A673 (cell line): Measurements from ENCODE around the gene ZG16.

ENCODE experiments used
- CTCF ChIP-seq: fragments of 300-800, 200-600 bp; sonication (generic); conservative IDR thresholded peaks from 2 replicates; pipeline ENCODE4 v1.5.1; 2017; ENCODE audit warnings: low read depth, mild to moderate bottlenecking, antibody characterized with exemption, low read length, moderate library complexity, mixed read lengths
- EZH2 ChIP-seq: fragments of 200-600 bp; sonication (generic); IDR thresholded peaks from 2 replicates; pipeline ENCODE4 v1.6.1; 2017; ENCODE audit warnings: borderline replicate concordance, low read depth, mild to moderate bottlenecking, mixed read lengths, antibody characterized with exemption, low read length; ENCODE audit not compliant: poor library complexity, severe bottlenecking

GRCh38 chr16:29736764-29737163 lies 41.3 kb upstream of the ZG16 start:
- no peak for TF ChIP-seq CTCF
- TF ChIP-seq EZH2 = no peak
